ENCODE measurements around the gene PLSCR1.

GRCh38 chr3:146577662-146578061 lies 33.3 kb upstream of the PLSCR1 start:
- no peak for TF ChIP-seq CTCF (IDR thresholded peaks at IDR 0.05; ENCODE audit: insufficient read depth, low read length)
- no peak for TF ChIP-seq REST (IDR thresholded peaks at IDR 0.05; ENCODE audit: insufficient replicate concordance, low read depth)
- TF ChIP-seq POLR2AphosphoS5 (IDR thresholded peaks at IDR 0.05; ENCODE audit: low read depth): no peak
- TF ChIP-seq SPI1 (IDR thresholded peaks at IDR 0.05; ENCODE audit: borderline replicate concordance, low read depth): no peak
- TF ChIP-seq GABPA (IDR thresholded peaks at IDR 0.05; ENCODE audit: low read depth): no peak

All from HL-60 (cell line).